Fibroblast of the conjunctiva (primary cell): ENCODE measurements around the gene RBPJL.
"Not testable (repeated sequence)": the region's sequence is repeated elsewhere in the genome, so short reads cannot be mapped to it uniquely, and the experiment has no call there.

Source experiments
- DNase-seq: peaks from one replicate; pipeline ENCODE4 v3.0.0-alpha.2; 2010; ENCODE audit warnings: low read depth

Gene RBPJL

DNA sequence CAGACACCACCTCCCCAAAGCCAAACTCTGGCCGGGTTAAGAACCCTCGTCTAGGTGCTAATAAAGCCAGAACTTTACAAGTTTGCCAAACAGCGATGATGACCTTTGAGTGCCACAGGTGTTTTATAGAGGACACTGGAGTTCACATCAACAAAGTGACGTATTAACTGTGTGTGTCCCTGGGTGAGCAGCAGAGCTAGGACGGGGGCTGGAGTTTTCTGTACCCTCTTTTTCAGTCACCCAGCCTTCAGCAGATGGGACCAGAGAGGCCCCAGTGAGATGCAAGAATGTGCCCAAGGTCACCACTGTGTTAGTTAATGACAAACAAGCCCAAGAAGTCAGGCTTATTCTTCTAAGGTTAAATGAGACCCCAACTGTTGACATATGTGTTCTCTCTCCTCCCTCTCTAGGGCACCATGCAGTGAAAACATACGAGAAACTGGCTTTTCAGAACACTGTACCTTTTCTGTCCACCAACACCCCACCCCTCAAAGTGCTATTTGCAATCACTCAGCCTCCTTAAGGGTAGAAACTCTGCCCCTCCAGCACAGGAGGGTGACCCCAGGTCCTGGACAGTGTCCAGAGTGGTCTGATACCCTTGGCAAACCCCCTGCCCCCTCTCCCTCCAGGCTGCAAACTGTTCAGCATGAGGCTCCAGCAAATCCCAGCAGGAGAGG lies 36.4 kb downstream of the RBPJL start:
- DNase-seq, result no peak

DNA sequence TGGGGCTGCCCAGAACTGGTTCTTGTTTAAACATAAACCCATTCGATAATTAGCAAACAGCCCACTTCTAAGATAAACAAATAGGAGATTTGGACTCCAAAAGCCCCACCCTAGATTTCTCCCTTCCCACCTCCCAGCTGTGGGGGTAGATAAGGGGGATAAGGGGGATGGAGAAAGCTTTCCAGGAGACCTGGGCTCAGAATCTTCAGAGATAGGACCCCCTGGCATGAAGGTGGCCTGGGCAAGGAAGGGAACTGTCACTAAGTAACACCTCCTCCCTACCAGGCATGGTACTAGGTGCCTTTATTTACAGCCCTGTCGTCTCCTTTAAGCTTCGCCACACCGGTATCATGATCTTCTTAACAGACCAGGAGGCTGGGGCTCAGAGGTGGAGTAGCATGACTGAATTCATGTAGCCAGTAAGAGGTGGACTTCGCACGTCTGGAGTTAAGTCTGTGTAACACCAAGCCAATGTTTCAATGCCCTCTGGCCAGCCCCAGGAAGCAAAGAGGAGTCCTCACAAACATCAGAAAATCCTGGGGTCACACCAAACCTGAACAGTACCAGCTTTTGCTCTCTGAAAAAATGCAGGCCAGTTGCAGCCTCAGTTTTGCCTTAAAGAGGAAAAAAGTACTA lies 37.0 kb downstream of the RBPJL start:
- DNase-seq, result no peak

DNA sequence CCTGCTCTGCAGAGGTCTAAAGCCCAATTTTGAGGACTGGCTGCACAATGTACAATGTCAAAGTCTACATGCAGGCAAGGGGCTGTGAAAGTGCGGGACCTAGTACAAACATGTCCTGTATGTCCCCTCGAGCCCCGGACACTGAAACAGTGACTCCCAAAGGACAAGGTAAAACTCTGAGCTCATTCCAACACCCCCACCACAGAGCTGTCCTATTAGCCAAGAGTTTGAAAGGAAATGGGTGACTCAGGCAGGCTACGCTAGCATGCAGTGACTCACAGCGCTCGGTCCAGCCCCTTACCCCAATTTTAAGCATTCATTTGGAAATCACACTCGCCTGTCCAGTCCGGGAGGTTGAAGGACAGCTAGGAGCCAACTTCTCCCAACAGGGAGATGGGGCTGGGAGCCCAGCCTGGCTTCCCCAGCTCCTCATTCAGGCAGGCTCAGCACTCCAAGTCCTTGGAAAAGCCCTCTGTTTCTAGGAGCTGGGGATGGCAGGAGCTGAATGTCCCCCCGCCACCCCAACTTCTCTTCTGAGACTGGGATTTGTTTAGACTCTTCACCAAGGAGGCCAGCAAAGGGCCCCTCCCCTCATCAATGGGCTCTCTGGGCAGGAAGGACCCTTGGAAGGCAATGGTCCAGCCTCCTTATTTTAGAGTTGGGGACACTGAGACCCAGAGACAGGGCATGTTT lies 37.7 kb downstream of the RBPJL start:
- peak; percentile 82 for DNase-seq

DNA sequence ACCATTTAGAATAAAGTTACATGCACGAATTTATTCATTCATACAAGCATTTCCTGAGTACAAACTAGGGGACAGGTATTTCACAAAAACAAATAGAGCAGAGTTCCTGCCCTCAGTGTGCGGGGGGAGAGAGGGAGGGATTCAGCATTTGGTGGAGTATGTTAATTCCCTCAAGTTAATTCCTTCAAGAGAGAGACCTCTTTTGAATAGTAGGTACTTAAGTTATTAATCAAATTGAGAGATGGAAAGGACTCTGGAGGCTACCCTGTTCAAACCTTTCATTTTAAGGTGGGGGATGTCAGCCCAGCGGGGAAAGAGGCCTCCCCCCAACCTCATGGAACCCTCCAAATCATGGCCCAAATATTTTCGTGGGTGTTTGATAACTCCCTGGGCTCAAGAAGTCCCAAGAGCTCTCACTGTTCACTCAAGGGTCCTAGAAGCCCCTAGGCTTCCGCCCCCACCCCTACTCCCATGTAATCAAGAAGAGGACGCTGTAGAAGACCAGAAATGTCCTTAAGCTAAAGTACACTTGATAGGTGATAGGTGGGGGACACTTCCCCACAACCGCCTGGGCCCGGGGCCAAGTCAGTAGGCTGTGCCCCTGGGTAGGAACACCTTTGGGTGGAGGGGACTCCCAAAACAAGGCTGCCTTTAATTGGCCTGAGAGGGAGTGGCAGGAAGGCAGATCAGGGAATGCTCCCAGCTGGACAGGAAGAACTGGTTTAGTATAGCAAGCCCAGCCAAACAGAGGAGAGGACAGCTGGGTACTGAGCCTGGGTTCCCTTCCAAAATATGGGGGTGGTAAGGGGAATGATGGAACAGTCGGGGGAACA lies 38.7 kb downstream of the RBPJL start:
- no peak for DNase-seq

DNA sequence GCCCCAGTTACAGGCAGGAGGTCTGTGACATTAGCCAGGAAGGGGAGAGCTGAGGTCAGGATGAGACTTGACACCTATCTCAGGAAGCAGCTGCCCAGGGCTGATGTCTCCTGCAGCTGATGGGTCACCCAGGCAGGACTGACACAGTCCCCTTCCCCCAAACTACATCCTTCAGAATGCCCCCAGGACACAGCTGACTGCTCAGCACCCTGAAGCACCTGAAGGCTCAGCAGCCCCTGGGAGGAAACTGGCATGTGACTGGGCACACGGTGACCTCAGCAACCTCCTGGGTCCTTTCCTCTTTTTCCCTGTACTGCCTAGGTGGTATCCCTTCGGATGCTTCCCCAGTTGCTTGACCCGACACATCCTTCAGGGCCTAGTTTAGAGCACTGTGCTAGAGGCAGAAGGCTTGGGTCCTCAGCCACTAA lies 39.7 kb downstream of the RBPJL start:
- DNase-seq, result no peak

DNA sequence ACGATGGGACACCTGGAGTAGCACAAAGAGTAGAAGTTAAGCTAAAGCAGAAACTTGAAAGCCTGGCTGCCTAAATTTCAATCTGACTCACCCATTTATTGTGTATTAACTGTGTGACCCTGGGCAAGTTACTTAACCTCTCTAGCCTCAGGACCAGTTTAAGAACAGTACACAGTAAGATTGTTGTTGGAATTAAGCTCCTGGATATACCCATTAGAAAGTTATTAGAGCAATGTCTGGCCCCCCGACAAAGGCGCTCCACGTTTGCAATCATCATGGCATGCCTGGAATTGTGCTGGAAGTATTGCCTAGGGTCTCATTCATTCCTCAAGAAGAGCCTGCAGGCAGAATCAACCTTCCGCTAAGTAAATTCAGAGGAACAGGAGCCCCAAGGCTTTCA lies 40.2 kb downstream of the RBPJL start:
- no peak for DNase-seq

DNA sequence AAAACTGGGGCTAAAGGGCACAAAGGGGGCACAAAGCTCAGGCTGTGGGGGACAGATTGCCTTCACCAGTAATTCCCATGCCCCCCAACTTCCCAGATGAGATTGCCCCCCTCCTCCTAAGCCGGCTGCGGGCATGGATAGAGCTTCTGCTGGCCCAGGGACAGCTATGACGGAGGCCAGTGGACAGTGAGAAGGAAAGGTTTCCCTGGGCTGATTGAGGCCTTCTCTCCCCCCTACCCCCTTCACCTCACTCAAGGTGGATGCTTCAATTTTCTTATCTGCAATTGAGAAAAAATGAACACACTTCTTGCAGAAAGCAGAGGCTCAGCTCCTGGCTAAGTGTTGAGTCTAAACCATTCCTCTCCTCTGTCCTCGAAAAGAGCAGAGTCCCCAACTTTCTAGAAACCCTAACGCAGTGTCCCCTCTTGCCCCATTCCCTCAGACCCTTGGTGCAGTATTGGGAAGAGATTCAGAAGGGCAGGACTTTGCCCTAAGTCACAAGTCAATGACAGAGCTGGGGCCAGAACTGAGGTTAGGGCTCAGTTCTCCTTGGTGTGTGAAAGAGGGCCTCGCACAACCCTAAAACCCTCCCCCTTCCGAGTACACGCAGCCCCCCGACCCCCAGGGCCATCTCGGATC lies 40.8 kb downstream of the RBPJL start:
- DNase-seq, result no peak

DNA sequence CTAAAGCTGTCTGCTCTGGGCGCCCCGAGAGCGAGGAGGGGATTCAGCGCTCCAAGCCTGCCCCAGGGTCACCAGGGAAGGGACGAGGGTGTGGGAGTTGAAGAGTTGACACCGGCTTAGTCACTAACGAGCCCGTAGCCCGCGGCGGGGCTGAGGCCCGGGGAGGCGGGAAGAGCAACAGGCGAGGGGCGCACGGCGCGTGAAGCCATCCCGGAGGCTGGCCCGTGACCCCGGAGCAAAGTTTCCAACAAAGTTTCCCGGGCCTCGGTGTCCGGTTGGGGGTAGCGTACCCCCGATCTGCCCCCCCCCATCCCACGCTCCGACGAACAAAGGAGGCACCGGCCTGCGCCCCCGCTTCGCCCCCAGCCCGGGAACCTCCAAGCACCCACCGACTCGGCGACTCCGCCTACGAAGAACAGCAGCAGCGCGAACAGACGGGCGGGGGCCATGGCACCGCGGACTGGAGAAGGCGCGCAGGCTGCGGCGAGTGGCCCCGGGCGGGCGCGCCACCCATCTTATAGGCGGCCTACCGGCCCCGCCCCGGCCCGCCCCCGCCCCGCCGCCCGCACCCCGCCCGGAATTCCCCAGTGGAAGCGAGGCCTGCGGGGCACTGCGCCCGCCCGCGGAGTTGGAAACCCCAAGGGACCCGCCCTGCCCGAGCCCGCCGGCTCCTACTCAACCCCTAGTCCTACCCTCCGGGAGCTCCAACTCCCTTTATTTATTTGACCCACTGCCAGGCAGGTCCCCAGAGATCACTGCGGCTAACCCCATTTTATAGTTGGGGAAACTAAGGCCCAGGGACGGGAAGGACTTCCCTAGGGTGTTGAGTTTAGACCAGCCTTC lies 41.5 kb downstream of the RBPJL start, which contains the start of gene SDC4:
Gene SDC4 (minus strand): TSS at position 489 of the 843 bp plus-strand sequence. CDS start 40 bp downstream, at position 449.
- no peak for DNase-seq

DNA sequence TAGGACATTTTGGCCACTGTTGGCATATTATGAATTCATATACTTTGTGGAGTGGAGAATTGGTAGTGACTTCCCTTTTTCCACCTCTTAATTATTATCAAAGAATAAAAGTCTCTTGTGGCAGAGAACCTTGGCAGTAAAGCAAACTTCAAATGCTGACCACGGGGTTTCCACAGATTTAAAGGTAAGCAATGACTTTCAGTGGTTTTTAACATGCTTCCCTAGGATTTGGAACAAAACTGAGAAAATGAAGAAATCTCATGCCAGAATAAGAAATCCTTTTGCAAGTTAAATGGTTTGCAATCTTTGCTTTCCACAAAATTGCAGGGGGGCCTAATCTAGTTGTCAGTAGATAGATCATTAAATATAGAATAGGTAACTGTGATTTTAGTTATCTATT lies 43.6 kb downstream of the RBPJL start:
- DNase-seq, result no peak

DNA sequence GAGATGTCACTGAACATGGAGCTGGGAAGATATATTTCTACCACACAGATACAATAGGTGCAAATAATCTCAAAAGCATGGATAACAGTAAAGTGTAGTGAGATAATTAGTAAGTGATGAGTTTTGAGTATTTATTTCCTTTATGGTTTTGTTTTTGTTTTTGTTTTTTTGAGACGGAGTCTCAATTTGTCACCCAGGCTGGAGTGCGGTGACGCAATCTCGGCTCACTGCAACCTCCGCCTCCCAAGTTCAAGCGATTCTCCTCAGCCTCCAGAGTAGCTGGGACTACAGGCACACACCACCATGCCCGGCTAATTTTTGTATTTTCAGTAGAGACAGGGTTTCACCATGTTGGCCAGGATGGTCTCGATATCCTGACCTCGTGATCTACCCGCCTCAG lies 44.2 kb downstream of the RBPJL start:
- DNase-seq, result not testable (repeated sequence)

DNA sequence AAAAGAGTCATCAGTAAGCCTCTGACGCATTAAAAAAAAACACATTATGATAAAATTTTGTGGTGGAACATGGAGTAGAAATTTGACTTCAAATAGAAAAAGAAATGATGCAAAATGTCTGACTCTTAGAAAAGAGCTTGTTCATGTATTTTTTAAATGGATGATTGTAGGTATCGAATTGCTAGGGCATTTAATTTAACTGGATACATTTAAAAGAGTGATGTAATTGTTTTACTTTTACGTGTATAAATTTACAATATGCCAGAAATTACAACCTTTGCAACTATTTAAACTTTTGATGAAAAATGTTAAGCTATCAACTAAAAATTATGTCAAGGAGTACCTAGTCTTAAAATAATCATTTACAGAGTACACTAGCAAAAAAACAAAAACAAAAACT lies 46.1 kb downstream of the RBPJL start:
- DNase-seq, result no peak

DNA sequence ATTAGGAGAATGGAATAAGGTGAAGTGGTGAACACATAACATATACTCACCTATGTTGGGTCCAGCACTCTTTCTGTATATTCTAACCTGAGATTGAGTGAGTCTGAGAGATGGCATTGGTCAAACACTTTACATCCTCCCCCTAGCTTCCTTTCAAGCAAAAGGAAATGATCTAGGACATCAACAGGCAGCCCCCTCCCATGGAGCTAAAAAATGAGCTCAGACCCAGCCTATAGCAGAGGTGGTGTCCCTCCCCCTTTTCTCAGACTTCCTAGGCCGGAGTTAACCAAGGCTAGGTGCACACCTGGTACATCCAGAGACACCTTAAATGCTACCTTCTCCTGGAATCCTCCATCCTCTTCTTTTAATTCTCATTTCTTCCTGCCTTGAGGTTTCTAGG lies 47.1 kb downstream of the RBPJL start:
- DNase-seq, result no peak

DNA sequence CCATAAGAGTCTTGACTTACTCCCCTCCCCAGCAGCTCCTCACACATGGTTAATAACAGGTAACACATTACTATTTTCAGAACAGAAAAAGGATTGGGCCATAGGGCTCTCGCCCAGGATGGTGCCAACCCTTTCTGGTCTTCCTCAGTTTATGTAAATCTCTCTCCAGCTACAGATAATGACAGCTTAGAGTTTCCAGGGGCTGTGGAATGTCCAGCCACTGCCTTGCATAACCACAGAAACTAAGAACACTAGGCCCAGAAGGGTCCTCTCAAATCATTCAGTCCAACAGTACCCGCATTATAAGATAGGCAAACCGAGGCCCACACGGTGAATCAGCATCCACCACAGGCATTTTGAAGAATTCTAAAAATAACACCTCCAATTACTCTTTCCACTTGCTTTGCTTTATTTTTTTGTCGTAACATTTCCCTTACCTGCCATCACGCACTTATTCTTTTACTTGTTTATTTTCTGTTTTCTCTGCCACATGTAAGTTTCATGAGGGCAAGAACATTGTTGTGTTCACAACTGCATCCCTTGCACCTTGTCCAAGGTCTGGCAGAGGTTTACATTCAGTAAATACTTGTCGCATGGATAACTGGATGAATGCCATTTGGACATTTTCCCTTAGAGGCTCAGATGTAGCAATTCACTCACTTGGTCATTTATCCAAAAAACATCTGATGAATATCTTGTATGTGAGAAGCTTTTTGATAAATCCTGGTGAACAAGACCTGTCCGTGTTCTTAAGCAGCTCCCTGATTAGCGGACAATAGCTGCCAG lies 48.0 kb downstream of the RBPJL start:
- DNase-seq, result no peak

DNA sequence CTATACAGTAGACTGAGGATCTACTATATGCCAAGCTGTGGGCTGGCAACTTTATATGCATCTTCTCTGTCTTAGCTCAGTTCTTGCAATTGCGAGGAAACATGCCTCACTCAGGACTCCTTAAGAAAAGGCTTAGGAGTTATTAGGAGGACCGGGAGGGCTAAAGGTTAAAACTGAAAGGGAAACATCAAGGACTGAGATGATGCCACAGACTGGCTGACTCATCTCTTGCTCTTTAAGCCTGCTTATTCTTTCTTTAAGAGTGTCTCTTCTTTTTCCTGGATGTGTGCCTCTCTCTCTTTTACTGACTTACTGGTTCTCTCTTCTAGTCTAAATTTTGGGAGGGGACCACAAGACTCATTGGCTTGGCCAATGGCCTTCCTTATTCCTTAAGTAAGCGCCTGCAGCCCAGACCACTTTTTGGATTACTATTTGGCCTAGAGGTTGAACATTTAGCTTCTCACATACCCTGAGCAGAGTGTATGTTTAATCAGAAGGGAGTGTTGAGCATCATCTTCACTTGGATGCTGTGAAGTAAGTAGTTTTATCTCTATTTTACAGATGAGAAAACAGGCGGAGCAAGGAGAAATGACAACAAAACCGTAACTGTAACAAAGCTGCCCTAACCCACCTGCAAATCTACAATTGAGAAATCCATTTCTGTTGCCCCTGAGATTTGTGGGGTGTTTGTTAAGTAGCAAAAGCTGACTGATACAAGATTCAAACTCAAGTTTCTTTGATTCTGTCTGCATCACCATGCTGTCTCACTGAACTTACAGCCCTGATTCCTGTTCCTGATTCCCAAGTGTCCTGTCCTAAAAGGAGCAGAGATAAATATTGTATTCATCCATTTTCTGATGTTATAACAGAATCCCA lies 48.8 kb downstream of the RBPJL start:
- peak; percentile 49 for DNase-seq

DNA sequence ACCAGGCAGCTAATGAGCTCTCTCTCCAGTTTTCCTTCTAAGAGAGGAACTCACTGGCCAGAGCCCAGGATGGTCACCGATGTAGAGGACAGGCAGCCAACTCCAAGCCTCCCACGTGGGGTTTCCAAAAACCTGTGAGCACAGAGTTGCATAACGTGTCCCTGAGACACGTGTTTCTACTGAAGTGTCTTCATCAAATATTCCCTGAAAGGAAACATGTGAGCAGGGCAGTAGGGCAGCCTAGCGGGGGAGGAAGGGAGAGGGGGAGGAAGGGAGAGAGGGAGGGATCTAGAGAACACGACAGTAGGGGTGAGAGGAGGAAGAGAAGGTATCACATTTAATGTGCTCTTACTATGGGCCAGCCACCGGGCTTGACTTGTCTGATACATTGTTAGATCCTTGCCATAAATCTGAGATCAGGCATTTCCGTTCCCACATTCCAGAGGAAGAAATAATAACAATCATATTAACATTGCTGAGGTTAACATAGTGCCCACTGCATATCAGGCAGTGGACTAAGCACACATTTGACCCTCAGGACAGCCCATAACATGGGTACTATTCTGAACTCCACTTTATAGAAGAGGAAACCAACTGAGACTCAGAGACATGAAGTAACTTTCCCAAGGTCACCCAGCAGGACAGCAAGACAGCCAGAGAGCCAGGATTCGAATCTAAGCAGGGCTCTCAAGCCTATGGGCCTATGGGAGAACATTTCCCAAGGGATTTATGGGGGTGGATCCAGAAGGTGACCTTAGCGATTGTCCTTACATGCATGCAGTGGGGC lies 51.8 kb downstream of the RBPJL start:
- DNase-seq, result no peak

DNA sequence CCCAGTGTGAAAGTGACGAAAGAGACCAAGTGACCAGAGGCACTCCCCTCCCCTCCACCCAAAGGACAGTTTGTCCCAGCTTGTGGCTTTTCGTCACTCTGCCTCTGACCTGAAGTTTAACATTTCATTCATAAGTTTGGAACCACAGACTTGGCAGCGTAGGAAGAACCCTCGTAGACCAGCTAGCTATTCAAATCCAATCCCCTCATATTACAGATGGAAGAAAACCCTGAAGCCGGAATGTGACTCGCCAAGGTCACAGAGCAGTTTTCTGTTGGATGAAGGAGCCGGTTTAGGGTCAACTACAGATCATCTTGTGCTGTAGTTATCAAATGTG lies 52.4 kb downstream of the RBPJL start:
- DNase-seq, result no peak

DNA sequence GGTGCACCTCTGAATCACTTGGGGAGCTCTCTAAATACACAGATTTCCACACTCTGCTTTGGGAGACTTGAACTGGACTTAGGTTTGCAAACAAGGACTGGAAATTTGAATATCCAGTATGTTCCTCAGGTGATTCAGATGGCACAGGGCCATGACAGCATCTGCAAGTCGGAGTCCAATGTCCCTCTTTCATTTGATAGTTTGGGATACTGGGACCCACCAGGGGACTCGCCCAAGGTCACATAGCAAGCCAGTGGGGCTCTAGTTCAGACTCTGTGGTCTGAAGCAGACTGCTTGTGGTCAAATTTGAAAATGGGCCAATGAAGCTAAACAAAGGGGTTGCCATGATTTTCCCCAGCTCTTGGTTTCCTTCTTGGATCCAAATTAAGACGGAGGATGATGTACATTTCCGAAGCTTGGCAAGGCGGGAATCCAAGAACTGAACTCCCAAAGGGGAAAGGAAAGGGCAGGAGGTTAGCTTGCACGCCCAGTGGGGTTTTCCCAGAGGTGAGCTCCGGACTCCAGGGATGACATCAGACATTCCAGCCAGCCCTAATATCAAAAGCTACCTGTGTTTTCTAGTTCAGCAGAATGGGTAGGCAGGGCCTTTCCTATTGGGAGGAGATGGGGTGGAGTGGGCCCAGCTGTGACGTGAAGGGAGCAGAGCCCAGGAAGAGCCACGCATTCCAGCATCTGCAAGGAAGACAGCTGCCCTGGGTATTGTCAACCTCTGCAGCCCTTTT lies 52.9 kb downstream of the RBPJL start:
- no peak for DNase-seq

DNA sequence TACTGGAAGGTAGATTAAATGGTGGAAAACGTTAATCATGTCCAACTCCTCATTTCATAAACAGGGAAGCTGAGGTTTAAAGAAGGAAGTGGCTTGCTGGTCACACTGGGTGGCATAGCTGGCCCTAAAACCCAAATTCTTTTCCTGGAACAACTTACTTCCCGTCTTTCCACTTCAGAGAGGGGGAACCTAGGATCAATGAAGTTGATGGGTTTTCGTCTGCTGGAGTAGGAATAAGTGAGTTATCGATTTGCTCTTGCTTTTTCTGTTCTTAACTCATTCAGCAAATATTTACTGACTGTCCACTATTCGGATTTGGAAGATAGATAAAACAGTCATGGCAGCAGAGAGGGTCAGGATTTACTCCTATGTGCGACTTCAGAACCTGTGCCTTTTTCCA lies 55.2 kb downstream of the RBPJL start:
- DNase-seq, result no peak
